ENCODE measurements around the gene COMMD9.
A peak's percentile ranks its signal among the peaks of the same experiment; 100 is the strongest.

DNA sequence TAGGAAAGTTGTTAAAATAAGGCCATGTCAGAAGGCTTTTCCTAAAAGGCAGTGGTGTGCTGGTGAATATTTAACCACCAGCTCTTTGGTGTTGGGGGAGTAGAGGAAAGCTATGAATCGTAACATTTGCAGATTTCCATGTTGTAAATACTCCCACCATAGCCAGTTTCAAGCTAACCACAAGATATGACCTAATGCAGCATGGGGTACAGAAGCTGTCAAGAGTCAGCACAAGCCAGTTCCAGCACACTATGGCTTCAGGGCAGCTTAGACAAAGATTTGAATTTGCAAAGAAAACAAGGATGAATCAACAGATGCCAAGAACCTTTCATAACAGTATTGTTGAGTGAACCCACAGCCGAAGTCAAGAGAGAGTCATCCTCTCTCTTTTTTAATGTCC, 40.0 kb downstream of the COMMD9 start:
- TF ChIP-seq, protein P1, sequence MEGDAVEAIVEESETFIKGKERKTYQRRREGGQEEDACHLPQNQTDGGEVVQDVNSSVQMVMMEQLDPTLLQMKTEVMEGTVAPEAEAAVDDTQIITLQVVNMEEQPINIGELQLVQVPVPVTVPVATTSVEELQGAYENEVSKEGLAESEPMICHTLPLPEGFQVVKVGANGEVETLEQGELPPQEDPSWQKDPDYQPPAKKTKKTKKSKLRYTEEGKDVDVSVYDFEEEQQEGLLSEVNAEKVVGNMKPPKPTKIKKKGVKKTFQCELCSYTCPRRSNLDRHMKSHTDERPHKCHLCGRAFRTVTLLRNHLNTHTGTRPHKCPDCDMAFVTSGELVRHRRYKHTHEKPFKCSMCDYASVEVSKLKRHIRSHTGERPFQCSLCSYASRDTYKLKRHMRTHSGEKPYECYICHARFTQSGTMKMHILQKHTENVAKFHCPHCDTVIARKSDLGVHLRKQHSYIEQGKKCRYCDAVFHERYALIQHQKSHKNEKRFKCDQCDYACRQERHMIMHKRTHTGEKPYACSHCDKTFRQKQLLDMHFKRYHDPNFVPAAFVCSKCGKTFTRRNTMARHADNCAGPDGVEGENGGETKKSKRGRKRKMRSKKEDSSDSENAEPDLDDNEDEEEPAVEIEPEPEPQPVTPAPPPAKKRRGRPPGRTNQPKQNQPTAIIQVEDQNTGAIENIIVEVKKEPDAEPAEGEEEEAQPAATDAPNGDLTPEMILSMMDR (conservative IDR thresholded peaks at IDR 0.05; ENCODE audit: low read depth, low read length) = no peak
- TF ChIP-seq RAD21 (IDR thresholded peaks at IDR 0.05; ENCODE audit: low read length) (no peak), CHD1 (IDR thresholded peaks at IDR 0.05; ENCODE audit: low read depth, low read length) (no peak), CEBPB (IDR thresholded peaks at IDR 0.05; ENCODE audit: low read depth, low read length) (peak; percentile 34; the same call in 1 of the 2 replicates), BHLHE40 (IDR thresholded peaks at IDR 0.05; ENCODE audit: low read depth, low read length) (peak; percentile 70; the same call in 1 of the 2 replicates), RFX5 (IDR thresholded peaks at IDR 0.05; ENCODE audit: low read depth, low read length) (no peak), POLR2A (IDR thresholded peaks at IDR 0.05; ENCODE audit: low read depth, low read length) (no peak), NFE2L2 (IDR thresholded peaks at IDR 0.05; ENCODE audit: low read depth, low read length) (no peak), MAFK (IDR thresholded peaks at IDR 0.05; ENCODE audit: low read depth, low read length) (0 out of 2 replicates have a peak, but pooled peaks have one; percentile 13), RCOR1 (IDR thresholded peaks at IDR 0.05; ENCODE audit: insufficient replicate concordance, low read length) (peak; percentile 20)
